Activated CD4-positive, alpha-beta T cell treated with anti-CD3 and anti-CD28 coated beads, Interleukin-2, amount 50 U/mL, for 48 hours (primary cell): Measurements from ENCODE around the gene PLEKHG3.

Experiments used
- DNase-seq, 2 experiments: peaks; one replicate each; pipeline ENCODE4 v3.0.0-alpha.2; 2020

PLEKHG3 gene

GRCh38 chr14:64766430-64767151 lies 62.4 kb downstream of the PLEKHG3 start:
- DNase-seq = no peak

DNA sequence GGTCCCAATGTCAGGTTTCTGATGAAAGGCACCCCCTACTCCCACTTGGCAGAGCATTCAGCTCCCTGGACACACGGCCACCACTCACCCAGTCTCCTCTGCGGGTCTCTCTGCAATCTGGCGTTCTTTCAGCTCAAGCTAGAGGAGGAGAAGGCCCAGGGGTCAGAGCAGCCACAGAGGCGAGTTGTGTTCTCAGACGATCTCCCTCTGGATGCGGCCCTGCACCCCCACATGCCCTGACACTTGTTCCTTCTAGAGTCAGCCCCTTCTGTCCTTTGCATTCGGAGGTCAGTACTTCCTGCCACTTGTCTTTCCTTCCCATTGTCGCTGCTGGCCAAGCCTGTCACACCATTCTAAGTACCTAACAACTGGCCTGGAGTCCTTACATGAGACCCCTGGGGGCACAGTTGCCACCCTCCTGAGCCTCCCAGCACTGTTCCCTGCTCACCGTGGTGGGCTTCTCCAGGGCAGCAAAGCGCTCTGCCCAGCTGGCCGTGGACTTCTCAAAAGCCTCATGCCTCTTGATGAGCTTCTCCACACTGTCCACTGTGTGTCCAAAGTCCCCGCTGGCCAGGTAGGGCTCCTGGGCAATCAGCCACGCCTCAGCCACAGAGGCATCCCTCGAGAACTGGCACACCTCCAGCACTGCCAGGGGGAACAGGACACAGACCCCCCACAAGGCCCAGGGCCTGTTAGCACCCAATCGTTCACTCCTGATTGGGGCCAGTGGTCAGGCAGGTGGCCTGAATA lies 63.2 kb downstream of the PLEKHG3 start:
- DNase-seq = no peak

DNA sequence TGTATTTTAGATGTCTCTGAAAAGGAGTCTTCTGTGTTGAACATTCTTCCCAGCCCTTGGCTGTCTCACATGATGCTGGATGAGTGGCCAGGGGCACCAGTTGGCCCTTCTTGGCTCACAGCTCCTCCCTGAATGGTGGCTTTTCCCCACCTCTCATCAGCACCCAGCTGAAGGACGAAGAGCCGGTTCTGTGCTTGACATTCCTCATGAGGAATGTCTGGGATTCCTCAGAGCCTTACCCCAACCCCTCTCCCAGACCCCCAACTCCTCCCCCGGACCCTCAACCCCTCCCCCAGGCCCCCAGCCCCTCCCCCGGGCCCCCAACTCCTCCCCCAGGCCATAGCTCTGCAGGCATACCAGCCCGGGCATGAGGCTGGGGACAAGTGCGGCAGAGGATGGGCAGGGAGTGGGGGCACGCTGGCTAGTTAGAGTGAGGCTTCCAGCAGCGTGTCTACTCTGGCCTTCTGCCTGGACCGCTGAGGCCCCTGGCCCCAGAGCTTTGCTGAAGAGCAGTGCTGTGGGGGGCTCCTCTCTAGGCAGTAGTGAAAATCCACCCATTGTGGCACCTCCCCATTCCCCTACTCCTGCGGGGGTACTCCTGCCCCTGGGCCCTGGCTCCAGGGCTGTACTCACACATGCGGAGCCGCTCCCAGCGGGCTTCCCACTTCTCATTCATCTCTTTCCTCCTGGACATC lies 64.3 kb downstream of the PLEKHG3 start:
- no peak for DNase-seq

DNA sequence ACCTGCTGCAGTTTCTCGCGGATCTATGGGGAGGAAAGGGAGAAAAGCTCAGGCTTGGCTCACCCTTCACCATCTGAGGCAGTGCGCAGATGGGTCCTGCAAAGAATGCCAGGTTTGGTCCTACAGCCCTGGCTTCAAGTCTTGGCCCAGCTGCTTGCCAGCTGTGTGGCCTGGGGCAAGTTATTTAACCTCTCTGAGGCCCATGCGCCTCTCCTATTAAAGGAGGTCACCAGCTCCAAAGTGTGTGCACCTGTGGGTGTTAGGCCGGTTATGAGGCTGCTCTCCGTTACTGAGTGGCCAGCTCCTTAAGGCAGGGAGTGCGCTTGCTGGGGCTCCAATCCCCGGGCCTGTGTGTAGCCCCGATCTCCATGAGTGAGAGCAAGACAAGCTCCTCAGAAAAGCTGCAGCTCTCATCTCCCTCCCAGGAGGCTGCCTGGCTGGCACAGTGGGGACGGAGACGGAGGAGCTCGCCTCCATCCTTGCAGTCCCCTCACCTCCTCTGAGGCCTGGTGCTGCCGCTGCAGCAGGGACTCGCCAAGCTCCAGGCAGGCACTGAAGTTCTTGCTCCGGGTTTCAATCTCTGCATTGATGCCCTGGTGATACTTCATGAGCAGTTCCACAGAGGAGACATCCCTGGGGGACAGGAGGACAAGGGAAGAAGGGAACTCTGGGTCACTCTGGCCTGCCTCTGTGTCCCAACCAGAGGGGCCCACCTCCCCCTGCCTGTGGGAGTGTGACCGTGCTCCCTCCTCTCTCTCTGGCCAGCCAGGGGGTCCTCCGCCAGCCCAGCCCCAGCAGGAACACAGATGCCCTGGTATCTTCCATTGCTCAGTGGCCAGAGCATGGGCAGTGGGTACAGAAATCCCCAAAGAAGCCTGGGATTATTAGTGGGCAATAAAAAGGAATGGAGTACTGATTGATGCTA lies 65.1 kb downstream of the PLEKHG3 start:
- no peak for DNase-seq

- DNase-seq = no peak
These were observed 66.5 kb downstream of the PLEKHG3 start for GRCh38 chr14:64770751-64771150.

DNA sequence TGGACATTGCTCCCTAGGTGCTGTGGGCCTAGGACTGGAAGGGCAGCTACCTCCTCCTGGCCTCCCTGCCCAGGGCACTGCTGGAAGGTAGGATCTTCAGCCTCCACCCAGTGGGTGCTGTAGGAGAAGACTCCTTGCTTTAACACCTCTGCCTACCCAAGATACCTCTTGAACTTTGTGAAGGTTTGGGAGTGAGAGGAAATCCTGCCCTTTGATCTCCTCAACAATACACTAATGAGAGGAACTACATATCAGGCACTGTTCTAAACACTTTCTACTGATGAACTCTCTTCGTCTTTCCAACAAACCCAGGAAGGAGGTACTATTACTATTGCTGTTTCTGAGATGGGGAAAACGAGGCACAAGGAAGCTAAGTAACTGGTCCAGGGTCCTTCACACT lies 66.9 kb downstream of the PLEKHG3 start:
- no peak for DNase-seq

GRCh38 chr14:64772397-64772950 lies 68.2 kb downstream of the PLEKHG3 start:
- no peak for DNase-seq

GRCh38 chr14:64773046-64773445 lies 68.8 kb downstream of the PLEKHG3 start:
- DNase-seq = no peak

DNA sequence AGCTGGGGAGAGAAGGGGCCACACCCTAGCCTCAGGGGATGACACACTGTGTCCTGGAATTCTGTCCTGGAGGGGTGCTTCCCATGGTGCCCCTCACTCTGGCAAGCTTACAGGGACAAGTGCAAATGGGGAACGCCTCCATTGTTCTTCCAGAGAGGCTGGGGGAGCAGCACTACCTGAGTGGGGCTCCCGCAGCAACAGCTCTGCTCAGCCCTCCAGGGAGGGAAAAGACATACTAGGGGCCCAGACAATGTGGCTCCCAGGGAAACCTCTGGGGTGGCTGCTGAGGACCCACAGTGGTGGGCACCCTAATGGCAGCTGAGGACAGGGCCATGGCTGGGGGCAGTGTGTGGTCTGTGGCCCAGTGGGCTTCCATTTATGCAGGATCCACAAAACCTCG lies 69.4 kb downstream of the PLEKHG3 start:
- DNase-seq = no peak

- no peak for DNase-seq
These were observed 70.0 kb downstream of the PLEKHG3 start for GRCh38 chr14:64774272-64774671.

GRCh38 chr14:64775081-64775777 lies 71.0 kb downstream of the PLEKHG3 start:
- DNase-seq = no peak

- no peak for DNase-seq
These were observed 73.2 kb downstream of the PLEKHG3 start for GRCh38 chr14:64777461-64777860.

DNA sequence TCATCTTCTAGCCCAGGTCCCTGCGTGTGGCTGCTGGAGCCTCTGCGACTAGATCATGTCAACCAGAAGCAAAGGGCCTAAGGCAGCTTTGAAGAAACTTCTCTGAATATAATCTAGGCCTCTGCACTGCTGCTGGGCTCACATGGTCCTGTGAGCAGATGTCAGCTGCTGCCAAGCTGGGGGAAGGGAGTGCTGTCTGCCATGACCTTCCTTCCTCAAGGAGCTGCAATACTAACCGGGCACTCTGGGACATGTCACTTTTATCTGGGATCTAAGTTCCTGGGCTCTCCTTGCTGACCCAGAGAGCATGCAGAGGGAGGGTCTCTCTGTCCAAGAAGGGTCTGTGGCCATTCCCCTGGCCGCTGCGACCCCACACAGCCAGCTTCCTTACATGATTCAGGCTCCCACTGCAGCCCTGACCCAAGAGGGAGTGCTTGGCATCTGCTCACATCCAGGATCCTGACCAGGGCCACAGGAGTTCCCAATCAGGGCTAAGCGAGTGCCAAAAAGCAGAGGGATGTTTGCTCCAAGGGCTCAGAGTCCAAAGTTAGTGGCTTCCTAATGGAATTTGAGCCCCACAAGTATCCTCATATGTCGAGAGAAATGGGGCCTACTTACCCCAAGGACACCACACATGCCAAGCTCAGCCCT lies 74.0 kb downstream of the PLEKHG3 start:
- no peak for DNase-seq

- DNase-seq = no peak
These were observed 75.2 kb downstream of the PLEKHG3 start for GRCh38 chr14:64779472-64779871.

DNA sequence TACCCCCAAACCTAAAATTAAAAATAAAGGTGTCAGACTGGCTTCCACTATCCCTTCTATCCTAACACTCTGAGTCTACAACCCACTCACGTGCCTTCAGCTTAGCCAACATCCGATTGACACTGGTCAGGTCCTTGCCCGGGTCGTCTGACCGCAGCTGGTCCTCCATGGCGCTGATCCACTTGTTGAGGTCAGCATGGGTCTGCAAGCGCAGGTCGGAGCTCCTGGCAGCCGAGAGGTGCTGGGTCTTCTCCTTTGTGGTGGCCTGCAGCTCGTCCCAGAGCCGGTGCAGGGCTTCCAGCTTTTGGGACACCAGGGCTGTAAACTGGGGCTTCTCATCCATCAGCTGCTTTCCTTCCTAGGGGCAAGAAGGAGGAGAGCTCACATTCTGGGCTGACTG lies 78.0 kb downstream of the PLEKHG3 start:
- no peak for DNase-seq

DNA sequence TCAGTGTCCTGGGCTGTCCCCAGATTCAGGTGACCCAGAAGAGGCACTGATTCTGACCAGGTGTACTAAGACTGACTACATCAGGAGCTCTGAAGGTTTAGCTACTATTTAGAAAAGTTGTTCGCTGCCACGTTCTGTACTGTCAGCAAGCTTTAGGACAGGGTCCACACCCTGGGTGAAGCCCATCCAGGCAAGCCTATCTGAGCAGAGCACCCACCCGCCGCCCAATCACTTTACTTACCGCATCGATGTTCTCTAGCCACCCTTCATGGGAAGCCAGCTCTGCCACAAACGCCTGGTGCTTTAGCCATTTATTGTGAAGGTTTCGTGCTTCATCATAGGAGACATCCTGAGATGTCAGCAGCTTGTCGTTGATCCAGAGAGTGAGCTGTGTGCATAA lies 79.8 kb downstream of the PLEKHG3 start:
- no peak for DNase-seq

GRCh38 chr14:64786296-64787149 lies 82.3 kb downstream of the PLEKHG3 start:
- DNase-seq = no peak

DNA sequence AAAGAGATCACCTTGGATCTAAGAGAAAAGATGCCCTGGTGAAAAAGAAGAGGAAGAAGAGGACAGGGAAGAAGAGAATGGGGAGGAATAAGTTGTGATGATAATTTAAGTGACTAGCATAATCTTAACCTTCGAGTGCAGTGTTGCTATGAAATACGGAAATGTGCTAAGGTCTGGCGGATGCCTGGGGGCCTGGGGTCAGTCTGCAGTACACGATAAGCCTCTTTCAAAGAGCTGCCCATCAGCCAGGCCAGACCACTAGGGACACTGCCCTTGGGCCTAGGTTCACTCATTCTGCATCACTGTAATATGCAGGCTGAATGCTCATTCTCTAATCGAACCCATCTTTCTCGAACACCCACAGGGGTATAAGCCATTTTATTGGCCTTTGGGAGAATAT lies 83.4 kb downstream of the PLEKHG3 start:
- DNase-seq = no peak

GRCh38 chr14:64788706-64789105 lies 84.5 kb downstream of the PLEKHG3 start:
- DNase-seq = no peak

DNA sequence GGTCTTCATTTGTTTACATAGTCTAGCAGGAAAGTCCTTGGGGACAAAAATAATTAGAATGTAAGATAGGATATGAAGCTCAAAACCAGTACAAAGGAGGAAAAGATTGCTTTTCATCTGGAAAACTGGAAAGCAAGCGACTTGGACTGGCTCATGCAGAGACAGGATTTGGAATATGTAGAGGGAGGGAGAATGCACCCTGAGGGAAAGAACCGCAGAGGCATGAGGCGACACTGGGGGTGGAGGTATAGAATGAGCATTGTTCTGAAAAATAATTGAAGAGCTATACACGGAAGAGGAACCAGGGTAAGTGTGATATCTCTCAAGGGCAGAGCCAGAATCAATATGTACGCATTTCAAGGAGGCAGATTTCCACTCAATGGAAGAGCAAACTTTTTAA lies 85.5 kb downstream of the PLEKHG3 start:
- DNase-seq = no peak
